Right hindlimb (tissue), 1 donor: ENCODE measurements around the gene FAM81A.
A peak's percentile ranks its signal among the peaks of the same experiment; 100 is the strongest.
"Not testable (repeated sequence)": the region's sequence is repeated elsewhere in the genome, so short reads cannot be mapped to it uniquely, and the experiment has no call there.

ENCODE experiments used
- DNase-seq: peaks from one replicate; pipeline ENCODE4 v3.0.0-alpha.2; 2018

Gene FAM81A

DNA sequence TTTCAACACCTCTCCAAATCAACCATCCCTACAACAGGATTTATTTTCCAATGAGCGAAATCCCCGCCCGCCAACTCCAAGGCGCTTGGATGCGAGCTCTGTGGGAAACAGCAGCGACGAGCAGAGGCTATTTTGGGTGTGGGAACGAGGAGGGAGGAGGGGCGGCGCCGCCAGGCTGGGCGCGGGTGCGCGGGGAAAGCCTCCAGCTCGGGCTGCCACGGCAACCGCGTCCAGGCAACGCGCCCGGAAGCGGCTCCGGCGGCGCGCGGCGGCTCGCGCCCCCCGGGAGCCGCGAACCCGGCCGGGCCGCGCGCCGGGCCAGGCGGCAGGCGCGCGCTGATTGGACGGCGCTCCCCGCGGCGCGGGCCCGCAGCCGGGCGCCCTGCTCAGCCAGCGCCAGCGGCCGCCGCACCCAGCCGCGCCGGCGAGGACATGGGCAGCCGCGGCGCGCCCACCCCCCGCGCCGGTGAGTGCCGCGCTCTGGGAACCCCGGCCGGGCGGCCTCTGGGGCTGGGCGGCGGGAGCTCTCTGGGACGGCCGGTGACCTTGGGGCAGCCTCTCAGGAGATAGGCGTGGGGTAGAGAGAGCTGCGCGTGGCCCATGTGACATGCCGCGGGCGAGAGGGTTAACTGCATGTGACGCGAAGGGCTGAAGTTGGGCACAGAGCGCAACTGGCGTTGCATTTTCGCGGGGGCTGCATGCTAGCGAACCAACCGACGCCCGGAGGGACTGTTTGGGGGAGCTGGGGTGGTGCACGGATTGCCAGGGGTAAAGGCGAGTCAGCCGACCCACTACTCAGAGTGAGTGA lies at the start of gene FAM81A:
Gene FAM81A, plus strand, starts transcription at position 370 of the 808 bp plus-strand sequence. CDS start 20,441 bp downstream, outside the sequence.
- DNase-seq = peak; percentile 91

- DNase-seq = no peak
These were observed 49.3 kb upstream of the FAM81A start for GRCh38 chr15:59388670-59389069.

DNA sequence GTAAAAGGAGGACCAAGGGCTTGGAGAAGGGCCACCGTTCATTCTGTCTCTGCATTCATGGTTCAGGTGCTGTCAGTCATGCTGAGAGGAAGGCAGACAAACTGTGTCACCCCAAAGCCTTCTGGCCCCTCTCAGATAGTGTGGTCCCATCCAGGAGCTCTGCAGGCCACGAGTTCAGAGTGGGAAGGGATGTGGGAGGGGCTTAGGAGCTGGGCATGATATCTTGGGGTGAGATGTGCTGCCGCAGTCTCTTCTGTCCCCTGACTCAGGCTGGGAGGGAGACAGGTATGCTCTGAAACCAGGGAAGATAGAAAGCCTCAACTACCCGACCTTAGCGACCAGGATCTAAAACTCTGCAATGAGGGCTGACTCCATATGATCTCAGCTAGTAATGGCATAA lies 45.7 kb upstream of the FAM81A start:
- DNase-seq = no peak

DNA sequence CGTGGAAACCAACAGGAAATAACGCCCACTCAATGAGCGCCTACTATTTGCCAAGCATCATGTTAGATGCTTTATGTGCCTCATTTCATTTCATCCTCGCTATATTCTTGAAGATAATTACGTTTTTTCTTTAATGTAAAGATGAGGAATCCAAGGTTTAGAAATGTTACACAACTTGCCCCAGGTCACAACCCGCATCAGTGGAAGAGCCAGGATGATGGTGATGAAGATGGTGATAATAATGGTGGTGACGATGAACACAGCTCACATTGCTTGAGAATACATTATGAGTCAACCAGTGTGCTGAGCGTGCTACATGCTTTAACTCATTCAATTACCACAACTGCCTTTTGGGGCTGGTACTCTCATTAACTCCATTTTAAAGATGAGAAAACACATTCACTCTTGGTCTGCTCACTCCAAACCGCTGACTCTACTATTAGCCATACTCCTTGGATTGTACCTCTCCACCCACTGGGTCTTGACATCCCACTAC lies 43.8 kb upstream of the FAM81A start:
- DNase-seq = no peak

DNA sequence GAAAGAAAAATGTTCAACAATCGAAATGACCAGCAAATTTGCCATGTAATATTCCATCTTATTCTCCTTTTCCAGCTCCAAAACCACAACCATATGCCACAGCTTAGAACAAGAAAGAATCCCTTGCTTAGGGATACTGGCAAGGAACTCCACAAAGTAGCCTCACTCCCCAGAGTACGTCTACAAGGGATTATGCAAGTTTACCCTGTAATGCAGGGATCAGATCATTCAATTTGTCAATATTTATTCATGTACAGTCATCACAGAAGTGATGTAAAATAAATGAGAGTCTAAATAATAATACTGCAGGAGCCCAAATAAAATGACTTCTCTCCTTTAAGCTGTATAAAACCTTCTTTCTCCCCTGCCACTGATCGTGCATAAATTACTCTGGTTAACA lies 41.8 kb upstream of the FAM81A start:
- DNase-seq = no peak

DNA sequence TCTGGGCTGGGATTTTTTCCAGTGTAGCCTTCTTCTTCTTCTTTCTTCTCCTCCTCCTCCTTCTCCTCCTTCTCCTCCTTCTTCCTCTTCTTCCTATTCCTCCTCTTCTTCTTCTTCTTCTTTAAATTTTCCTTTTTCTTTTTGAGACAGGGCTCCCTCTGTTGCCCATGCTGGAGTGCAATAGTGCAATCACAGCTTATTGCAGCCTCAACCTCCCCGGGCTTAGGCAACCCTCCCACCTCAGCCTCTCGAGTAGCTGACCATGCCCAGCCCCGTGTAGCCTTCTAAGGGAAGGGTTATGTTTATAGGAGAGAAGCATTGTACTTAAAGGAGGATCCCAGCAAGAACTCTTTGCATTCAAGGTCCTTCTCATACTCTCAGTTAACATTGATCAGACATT lies 41.3 kb upstream of the FAM81A start:
- DNase-seq = no peak

DNA sequence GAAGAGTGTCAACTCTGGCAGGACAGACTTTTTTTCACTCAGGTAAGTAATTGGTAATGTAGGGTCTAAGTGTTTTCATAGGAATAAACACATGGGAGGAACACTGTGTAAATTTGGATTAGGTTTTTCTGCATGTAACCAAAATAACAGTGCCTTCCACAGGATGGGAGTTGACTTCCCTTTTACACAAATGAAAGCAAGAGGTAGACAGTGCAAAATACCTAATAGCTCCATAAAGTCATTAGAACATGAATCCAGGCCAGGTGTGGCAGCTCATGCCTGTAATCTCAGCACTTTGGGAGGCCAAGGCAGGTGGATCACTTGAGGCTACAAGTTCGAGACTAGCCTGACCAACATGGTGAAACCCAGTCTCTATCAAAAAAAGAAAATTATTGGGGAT lies 39.8 kb upstream of the FAM81A start:
- DNase-seq = no peak

- DNase-seq = no peak
These were observed 38.4 kb upstream of the FAM81A start for GRCh38 chr15:59399465-59400102.

DNA sequence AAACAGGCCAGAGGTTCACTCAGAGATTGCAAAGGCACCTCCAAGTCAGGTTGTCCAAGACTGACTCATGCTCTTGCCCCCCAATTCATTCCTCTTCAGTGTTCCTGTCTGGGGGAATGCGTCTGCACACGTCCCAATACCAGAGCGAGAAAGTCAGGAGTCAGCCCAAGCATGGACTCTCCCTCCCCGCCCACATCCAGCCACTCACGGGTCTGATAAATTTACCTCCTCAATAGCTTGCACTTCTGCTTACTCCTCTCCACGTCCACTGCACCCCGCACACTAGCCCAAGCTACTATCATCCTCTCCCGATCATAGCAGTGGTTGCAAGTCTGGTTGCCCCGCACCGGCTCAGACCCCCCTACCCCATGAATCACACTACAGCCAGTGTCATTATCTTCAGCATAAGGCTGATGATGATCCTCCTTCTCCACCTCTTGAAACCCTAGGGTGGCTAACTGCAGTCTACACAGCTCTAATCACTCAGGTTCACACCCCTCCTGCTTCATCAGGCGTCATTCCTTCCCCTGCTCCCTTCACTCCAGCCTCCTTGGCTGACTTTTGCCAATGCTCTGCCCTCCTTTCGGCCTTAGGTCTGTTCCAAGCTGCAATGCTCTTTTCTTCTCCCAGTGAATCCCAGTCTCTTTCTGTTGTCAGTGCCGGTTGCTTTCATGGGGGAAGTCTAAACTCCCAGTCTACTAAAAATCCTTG lies 37.7 kb upstream of the FAM81A start:
- DNase-seq = no peak

GRCh38 chr15:59401051-59401823 lies 36.7 kb upstream of the FAM81A start:
- DNase-seq = not testable (repeated sequence)

GRCh38 chr15:59401824-59402569 lies 36.0 kb upstream of the FAM81A start:
- DNase-seq = no peak

GRCh38 chr15:59405079-59405478 lies 32.9 kb upstream of the FAM81A start:
- no peak for DNase-seq

DNA sequence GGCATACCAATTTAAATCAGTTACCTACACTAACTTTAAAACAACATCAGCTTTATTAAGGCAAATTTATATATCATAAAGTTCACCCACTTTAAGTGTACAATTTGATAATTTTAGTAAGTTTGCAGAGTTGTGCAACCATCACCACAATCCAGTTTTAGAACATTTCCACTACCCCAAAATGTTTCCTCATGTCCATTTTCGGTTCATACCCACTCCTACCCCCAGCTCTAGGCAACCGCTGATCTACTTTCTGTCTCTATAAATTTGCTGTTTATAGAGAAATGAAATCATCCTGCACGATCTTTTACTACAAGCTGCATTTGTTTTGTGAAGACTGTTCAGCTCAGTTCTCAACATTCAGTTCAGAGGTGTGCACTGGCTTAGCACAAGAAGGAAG lies 31.5 kb upstream of the FAM81A start:
- DNase-seq = no peak

GRCh38 chr15:59407946-59408345 lies 30.0 kb upstream of the FAM81A start:
- no peak for DNase-seq

GRCh38 chr15:59410391-59410896 lies 27.5 kb upstream of the FAM81A start:
- peak; percentile 33 for DNase-seq

DNA sequence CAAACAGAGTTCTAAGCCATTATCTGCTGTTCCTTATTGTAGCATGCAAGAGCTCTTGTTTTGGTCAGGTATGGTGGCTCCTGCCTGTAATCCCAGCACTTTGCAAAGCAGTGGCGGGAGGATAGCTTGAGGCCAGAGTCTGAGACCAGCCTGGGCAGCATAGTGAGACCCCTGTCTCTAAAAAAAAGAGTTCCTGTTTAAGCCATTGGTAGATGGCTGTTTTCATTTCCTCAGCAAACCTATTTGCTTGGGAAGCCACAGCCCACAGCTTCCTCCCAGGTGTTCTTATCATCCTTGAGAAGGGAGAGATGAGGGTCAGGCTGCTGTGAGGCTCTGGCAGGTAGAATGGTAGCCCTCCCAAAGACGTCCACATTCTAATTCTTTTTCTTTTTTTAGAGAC lies 24.4 kb upstream of the FAM81A start:
- no peak for DNase-seq

GRCh38 chr15:59416816-59417215 lies 21.2 kb upstream of the FAM81A start:
- no peak for DNase-seq

DNA sequence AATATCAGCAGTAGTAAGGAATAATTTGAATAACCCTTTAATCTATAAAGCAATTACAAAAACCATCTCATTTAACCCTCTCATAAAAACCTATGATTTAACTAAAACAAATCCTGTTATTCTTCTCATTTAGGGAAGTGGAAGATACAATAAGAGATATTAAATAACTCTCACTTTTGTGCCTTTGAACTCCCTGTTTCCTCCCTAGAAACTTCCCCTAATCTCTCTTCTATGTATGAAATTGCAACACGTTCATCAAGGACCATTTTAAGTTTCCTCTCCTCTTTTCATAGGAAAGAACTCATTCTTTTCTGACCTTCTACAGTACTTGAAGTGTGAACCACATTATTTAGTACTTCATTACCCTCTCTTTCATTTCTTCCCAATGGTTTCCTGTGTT lies 18.8 kb upstream of the FAM81A start:
- no peak for DNase-seq

- no peak for DNase-seq
These were observed 17.9 kb upstream of the FAM81A start for GRCh38 chr15:59420108-59420507.

- DNase-seq = peak; percentile 43
These were observed 16.9 kb upstream of the FAM81A start for GRCh38 chr15:59420986-59421618.

DNA sequence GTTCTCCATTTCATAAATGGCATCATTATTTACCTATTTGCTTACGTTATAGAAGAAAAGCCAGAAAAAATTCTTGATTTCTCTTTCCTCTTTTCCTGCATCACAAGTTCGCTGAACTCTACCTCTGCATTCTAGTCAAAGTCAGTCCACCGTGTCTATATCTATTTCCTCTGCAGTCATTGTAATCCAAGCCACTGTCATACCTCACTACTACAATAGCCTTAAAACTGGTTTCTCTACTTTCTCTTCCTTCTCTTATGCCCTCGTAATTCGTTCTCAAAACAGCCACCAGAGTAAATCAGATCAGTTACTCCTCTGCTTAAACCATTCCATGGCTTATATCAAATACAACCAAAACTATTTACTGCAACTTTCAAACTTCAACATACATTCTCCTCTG lies 13.4 kb upstream of the FAM81A start:
- DNase-seq = no peak
